ENCODE measurements around the gene WT1. TPM values are rescaled to one million over a fixed set of nuclear protein-coding genes. Genes with fewer than 3 reads are reported as not detected.

Gene WT1
- total and polyA plus RNA-seq, 10 of the 15 experiments (the other 5 are each of a cell fraction or from before 2014, with no cell fraction given): 0.07 to 0.37 (median 0.08) TPM; not detected in 7

DNA sequence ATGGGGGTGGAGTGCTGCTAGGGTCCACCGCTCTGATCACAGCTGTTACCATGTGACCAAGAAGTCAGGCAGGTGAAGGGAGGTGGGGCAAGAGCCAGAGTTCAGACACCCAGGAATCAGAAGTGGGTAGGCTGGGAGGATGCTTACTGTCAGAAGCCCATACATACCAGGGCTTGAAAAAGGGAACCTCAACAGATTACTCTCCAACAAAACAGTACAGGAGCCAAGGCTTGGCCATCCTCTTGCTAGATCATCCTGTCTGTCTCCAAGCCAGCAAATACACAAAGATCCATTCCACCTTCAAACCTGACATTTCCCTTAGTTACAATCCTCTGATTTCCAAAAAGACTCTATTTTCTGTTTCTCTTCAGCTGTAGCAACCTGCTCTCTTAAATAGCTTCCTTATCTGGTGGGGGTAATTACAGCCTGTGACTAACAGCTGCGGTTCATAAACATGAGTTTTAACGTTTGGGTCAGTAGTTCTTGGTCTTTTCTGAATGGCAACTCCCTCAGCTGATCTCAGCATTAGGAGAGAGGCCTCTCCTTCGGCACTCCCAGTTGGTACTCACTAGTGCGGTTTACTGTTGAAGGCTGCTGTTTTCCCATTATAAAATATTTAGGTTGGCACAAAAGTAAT is 31.1 kb upstream of the WT1 start:
- ATAC-seq (no peak), FAIRE-seq (no peak), DNase-seq (ENCODE audit: low read depth, low spot score) (no peak)
- no peak overlapping the region for H3K4me2 ChIP-seq (ENCODE audit: control insufficient read depth, insufficient read depth)
- in situ Hi-C loops (cut with MboI) (no loop called here), intact Hi-C loops (cut with micrococcal nuclease; ENCODE audit: unreplicated experiment) (no loop called here)
- ChIA-PET RAD21 (ENCODE audit: unreplicated experiment) (no interaction called here), CTCF (interaction anchor here (0.6 to 1.1 kb wide), 2 partner anchors 18 to 93 kb away, joined by 3 read pairs; no protein-coding TSS in a partner anchor), SMC1A (ENCODE audit: uncharacterized antibody, unreplicated experiment) (interaction anchor here (1.5 kb wide), 1 partner anchor 54 kb away, joined by 3 read pairs; no protein-coding TSS in a partner anchor), POLR2A (no interaction called here)
- TF ChIP-seq CEBPB (IDR thresholded peaks at IDR 0.05; ENCODE audit: borderline replicate concordance in 1 of 2, low read depth in 2 of 2, low read length in 2 of 2) (no peak), POU2F2 (IDR thresholded peaks at IDR 0.05; ENCODE audit: borderline replicate concordance, low read depth, low read length) (no peak), SUZ12 (IDR thresholded peaks at IDR 0.05; ENCODE audit: unreplicated experiment) (no peak), NR2C1 (IDR thresholded peaks at IDR 0.05) (no peak), PAX5 (IDR thresholded peaks at IDR 0.05; ENCODE audit: borderline replicate concordance, low read depth, low read length) (no peak), PKNOX1 (IDR thresholded peaks at IDR 0.05) (no peak), MYC (IDR thresholded peaks at IDR 0.05; ENCODE audit: insufficient read depth, insufficient read length, insufficient replicate concordance, low read length, severe bottlenecking) (no peak), USF1 (IDR thresholded peaks at IDR 0.05; ENCODE audit: borderline replicate concordance, extremely low read length, insufficient read depth, low read depth, low read length) (no peak), EP300 (IDR thresholded peaks at IDR 0.05; ENCODE audit: borderline replicate concordance in 1 of 2, control insufficient read depth in 1 of 2, low read depth in 2 of 2, low read length in 2 of 2) (no peak), NR2F1 (conservative IDR thresholded peaks at IDR 0.05) (no peak), HCFC1 (IDR thresholded peaks at IDR 0.05; ENCODE audit: low read length) (no peak), SMAD1 (IDR thresholded peaks at IDR 0.05; ENCODE audit: low read depth, partially characterized antibody) (no peak)
- TF ChIP-seq, protein P1, sequence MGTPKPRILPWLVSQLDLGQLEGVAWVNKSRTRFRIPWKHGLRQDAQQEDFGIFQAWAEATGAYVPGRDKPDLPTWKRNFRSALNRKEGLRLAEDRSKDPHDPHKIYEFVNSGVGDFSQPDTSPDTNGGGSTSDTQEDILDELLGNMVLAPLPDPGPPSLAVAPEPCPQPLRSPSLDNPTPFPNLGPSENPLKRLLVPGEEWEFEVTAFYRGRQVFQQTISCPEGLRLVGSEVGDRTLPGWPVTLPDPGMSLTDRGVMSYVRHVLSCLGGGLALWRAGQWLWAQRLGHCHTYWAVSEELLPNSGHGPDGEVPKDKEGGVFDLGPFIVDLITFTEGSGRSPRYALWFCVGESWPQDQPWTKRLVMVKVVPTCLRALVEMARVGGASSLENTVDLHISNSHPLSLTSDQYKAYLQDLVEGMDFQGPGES (IDR thresholded peaks at IDR 0.05): no peak
- TF ChIP-seq, protein P2, sequence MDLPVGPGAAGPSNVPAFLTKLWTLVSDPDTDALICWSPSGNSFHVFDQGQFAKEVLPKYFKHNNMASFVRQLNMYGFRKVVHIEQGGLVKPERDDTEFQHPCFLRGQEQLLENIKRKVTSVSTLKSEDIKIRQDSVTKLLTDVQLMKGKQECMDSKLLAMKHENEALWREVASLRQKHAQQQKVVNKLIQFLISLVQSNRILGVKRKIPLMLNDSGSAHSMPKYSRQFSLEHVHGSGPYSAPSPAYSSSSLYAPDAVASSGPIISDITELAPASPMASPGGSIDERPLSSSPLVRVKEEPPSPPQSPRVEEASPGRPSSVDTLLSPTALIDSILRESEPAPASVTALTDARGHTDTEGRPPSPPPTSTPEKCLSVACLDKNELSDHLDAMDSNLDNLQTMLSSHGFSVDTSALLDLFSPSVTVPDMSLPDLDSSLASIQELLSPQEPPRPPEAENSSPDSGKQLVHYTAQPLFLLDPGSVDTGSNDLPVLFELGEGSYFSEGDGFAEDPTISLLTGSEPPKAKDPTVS (IDR thresholded peaks at IDR 0.05; ENCODE audit: low read depth, low read length): no peak
- BruUV-seq (replicated peaks): no TSS peak
- H3K36me3 ChIP-seq (ENCODE audit: control insufficient read depth in 2 of 2, insufficient read depth in 2 of 2, low read length in 1 of 2): no peaks in the 10 kb centered on the region
- no peaks in the 10 kb centered on the region for H3K9me3 ChIP-seq (replicated peaks; ENCODE audit: control insufficient read depth, insufficient read depth, low read length)
- no peak overlapping the region for H3K4me3 ChIP-seq
- no peak overlapping the region for H3K9ac ChIP-seq (ENCODE audit: control insufficient read depth, insufficient read depth, low read length)
- H3K27ac ChIP-seq (ENCODE audit: control insufficient read depth, insufficient read depth): no peak overlapping the region
- no peak overlapping the region for H2AFZ ChIP-seq (ENCODE audit: control insufficient read depth, low read depth, low read length)
- 37% methylated on average over 5 of the region's 5 CpGs for WGBS (ENCODE audit: insufficient coverage, insufficient replicate concordance, low lambda C conversion rate, missing lambda C conversion rate)
- H4K20me1 ChIP-seq (ENCODE audit: control insufficient read depth, insufficient read depth): no peaks in the 10 kb centered on the region
- H3K4me1 ChIP-seq (ENCODE audit: control insufficient read depth, insufficient read depth, low read length): no peaks in the 10 kb centered on the region
- no peaks in the 10 kb centered on the region for H3K79me2 ChIP-seq (ENCODE audit: control insufficient read depth, insufficient read depth, low read length)
- H3K27me3 ChIP-seq (replicated peaks in 1 of 2; ENCODE audit: control insufficient read depth in 2 of 2, insufficient read depth in 2 of 2, low read length in 1 of 2): no peaks in the 10 kb centered on the region; a peak in 1 of 4 replicates

Data from GM12878 (cell line).